GM18502 (cell line): Measurements from ENCODE around the gene C4orf50.

ENCODE experiments used
- ATAC-seq: cut with Tn5 transposase; IDR thresholded peaks from one replicate; pipeline ENCODE4 v1.9.1; 2021; ENCODE audit warnings: mild to moderate bottlenecking; ENCODE audit not compliant: unreplicated experiment, poor library complexity

The C4orf50 gene

DNA sequence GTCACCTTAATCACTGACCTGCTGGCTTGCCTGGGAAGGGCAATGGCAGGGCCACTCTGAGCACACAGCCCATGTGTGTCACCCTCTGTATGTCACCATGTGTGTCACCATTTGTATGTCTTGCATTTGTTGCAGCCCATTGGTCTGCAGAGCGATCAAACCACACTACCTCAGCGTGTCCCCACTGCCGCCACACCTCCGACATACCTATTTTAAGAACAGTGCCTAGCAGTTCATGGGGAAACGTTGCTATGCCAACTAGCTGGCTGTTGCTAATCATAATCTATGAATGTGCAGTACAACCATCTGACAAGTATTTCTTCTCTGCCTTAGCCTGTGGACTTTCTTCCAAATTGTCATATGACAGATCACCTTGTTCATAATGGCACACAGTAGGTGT, 117.4 kb downstream of the C4orf50 start:
- ATAC-seq = no peak

DNA sequence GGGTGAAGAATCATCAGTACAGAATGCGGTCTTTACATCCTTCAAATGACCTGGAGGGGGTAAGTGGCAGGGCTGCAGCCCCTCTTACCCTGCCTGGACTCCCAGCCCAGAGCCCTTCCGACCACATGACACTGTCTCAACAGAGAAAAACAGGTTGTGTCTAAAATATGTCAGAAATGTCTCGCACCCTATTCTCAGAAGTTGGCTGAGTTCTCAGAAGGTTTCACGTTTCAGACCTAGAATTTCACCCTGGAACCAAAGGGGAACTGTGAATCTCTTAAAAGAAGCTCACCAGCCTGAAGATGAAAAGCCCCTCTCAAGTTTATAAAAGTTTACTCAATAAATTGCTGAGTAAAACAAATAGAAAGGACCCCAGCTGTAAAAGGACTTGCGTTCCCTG, 118.3 kb downstream of the C4orf50 start:
- ATAC-seq = no peak

DNA sequence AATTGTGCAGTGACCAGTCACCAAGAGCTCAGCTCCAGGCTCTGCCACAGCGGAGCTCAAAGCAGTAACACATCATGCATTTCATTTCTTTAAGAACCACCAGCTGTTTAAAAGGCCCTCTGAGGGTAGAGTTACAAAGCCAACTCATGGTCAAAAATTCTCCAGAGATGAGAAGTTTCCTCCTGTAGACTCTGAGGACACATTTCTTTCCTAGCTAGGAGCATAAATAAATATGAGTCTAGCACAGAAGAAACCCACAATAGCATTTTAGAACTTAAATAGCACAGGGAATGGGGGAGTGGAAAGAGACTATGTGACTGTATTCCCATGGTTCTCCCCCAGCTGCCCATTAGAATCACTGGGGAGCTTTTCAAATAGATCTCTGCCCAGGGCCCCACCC, 118.8 kb downstream of the C4orf50 start:
- no peak for ATAC-seq

DNA sequence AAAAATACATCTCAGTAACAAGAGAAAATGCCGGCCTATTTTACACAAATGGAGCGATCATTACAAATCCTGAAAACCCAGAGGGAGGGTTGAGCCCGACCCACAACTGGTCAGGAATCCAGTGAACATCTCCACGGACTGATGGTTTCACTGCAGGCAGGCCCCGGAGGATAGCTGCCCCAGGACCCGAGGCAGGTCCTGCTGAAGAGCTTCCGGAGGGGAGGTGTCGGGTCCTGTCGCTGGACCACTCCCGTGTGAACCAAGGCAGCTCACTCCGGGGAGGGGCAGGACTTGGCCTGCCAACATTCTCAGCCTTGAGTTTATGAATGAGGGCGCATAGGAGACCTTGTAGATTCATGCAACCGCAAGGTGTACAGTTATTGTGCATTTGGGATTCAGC, 120.6 kb downstream of the C4orf50 start:
- ATAC-seq = no peak

DNA sequence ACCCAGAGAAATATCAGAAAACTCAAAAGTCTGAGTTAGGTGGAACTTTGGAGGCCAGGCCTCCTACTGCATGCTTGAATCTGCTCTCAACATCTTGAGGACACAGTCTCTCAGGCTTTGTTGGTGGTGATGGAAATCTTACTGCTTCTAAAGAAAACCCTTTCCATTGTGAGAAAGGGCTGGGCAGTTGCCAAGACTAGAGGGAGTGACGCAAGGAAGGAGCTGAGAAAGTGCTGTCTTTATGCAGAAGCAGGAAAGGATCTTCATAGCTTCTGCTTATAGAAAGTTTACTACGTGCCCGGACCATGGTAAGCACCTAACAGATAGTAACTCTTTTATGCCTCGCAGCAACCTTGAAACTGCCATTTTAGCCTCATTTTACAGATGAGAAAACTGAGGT, 122.9 kb downstream of the C4orf50 start:
- no peak for ATAC-seq

DNA sequence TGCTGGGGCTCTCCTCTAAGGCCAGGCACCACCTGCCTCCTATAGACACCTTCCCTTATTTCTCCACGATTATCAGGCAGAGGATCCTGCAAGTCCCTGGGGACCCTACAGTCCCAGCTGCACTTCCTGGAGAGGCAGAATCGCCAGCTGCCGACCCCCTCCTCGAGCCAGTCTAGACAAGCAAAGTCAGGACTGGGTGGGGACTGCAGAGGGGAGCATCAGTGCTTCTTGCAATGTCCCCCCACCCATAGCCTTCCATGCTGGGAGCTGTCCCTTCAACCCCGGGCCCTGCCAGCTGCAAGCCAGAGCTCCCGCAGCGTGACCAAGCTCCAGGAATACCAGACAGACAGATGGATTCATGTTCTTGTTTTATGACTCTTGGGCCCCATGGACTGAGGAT, 124.0 kb downstream of the C4orf50 start:
- ATAC-seq = no peak

DNA sequence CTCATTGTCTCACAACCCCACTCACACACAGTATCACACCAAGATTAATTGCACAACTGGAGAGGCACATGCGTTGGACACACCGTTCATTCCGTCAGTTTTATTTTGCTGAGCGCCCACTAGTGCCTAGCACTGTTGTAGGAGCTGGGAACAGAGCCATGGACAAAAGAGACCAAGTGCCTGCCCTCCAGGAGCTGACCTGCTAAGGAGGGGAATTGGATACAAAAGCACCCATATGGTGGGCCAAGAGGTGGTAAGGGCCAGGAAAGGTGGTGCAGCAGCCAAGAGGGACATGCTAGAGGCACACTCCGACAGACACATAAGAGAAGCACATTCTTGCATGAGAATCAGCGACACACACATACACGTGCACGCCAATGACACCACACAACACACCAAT, 124.6 kb downstream of the C4orf50 start:
- no peak for ATAC-seq

DNA sequence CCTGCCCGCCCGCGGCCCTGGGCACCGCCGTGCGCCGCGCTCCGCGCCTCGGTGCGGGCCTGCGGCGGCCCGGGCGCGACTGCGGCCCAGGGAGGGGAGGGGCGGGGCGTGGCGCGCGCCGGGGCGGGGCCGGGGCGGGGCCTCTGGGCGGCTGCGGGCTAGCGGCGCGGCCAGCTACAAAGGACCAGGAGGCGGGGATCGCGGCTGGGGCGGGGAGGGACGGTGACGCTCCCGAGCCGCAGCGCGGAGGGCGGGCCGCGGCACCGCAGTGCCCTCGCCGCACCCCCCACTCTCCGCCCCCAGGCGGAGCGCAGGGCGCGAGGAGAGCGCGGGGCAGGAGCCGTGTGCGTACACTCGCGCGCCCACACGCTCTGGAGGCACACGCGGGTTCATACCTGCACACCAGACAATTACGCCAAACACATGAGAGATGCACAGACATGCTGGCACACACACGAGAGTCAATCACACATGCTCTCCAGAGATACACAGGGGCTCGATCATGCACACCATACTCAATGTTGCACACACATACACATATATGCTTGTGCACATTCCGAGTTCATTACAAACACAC, 125.1 kb downstream of the C4orf50 start, which contains the start of gene CRMP1:
TSS of gene CRMP1 (minus strand) at position 83 of the 577 bp plus-strand sequence. CDS start 117 bp downstream, outside the sequence.
- no peak for ATAC-seq

DNA sequence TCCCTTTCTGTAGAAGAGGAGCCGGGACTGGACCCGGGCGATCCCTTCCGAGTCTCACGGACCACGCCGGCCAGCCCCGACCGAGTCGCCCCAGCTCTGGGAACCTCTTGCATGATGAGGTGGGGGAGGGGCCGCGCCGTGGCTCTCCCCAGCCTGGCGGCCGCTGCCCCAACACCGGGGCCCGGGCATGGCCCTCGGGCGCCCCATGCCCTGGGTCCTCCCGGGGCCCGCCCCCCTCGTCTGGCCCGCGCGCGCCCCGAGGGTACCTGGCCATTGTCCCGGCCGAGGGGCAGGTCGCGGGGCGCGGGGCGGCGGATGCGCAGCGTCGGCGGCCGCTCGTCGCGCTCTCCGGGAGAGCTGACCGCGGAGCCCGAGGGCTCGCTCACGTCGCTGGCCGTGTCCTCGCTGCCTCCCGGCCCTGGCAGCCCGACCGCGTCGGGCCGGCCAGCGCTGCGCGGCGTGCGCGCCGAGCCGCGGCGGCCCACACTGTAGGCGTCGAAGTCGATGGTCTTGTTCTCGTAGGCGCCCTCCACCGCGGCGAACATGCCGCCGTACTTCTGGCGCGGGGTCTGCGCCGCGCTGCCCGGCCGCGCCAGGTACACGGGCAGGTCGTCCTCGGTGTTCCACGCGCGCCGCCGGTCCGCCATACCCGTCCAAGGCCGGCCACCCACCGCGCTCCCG, 125.8 kb downstream of the C4orf50 start:
- ATAC-seq = no peak

DNA sequence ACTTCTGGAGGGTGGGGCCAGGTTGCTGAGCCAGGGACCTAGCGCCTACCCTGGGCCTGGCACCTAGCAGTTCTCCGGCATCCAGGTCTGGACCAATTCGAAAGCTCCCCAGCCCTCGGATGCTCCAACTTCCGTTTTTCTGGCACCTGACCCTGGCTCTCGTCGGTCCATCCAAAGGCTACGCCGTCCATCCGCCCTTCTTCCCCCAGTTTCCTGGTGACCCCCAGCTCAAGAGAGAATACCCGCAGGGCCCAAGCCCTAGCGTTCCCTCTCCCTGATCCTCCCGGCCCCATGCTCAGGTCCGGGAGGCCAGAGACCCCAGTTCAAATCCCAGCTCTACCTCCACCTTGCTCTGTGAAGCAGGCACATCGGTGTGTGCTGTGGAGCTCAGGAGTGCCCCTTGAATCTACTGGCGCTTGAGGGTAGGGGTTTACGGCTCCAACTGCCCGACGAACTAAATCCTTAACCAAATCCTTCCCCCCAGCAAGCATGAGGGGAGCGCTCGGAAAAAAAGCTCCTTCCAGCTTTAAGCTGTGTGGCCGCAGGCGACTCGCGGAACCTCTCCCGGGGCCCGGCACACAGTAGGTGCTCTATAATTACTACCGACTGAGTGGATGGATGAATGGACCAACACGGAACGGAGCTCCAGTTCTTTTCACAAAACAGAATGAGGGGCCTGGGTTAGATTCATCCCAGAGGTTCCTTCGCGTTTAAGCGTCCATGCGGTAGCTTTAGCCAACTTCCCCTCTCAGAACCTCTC, 126.5 kb downstream of the C4orf50 start:
- ATAC-seq = no peak

DNA sequence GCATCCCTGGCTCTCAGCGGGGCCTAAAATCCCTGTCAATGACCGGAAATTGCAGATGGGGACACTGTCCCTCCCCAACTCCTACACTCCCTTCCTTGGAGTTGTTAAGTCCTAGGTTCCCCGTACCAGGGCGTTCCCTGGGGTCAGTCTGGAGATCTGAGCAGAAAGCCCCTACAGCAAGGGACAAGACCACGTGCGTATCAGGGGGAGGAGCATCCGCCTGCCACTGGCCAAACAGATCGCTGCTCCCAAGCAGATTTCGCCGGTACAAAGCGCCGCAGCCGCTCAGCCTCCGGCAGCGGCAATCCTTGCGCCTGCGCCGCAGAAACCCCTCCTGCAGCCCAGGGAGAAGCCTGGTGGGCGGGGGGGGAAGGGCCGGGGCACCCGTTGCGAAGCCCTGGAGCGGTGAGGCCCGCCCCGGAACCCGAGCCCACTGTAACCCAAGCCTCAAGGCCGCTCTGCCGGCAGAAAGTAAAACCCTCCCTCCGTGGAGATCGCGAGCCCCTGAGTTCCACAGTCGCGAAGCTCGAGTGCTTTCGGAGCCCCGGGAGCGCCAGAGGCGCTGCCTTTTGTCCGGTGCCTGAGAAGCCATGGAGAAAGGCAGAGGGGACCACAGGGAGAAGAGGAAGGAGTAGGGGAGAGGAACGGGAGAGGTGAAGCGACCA, 128.0 kb downstream of the C4orf50 start:
- no peak for ATAC-seq

DNA sequence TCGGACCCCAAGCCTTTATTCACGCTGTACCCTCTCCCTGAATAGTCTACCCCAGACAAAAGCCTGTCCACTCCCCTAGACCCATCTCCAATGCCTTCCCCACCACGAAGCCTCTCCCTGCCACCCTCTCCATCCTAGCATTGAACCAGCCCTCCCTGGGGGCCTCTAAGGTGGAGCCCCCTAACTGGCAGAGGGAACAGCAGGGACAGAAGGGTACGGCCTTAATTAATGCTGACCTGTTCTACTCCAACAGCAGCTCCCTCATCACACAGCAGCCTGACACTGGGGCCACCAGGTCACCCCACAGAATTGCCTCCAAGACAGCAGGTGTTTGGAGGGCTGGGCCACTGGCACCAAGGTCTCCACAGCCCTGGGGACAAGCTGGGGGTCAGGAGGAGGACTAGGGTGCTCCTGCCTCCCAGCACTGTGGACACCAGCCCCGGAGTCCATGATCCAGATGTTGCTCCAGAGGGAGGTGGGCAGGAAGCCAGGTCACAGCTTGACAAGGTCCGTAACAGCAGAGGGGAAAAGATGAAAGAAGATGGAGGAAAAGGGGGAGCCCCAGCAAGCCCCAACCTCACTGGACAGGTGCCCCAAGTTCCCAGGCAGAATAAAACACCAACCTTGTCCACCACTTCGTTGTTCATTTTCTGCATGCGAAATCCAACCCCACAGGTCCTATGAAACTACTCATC, 129.1 kb downstream of the C4orf50 start:
- ATAC-seq = no peak

DNA sequence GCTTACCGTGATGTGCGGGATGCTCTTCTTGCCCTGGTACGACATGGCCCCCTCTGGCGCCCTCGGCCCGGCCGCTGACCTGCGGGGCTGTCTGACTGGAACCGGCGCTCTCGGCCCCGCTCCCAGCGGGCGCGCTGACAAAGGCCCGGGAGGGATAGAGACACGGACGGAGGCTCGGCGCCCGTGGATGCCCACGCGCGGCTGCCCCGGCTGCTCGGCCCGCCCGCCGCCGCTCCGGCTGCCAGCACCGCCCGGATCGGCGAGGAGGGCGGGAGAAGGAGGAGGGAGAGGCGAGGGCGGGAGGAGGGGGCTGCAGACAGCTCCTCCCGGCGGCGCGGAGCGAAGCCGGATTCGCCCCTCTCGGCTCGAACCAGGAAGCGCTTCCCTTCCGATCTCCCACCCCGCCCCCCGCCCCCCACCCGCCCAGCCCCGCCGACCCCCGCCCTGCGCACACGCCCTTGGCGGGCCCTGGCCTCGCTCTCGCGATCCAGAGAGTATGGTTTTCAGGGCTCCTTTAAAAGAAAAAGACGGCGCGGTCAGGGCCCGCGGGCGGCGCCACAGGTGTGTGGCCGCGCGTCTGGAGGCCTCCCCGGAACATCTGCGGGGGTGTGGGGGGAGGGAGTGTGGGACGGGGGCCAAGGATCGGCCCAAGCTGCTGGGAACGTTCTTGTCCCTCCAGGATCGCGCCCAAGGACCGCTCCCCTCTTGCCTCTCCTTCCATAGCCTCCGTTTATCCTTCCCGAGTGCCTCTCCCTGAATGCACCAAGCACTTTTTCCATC, 129.8 kb downstream of the C4orf50 start:
- no peak for ATAC-seq

DNA sequence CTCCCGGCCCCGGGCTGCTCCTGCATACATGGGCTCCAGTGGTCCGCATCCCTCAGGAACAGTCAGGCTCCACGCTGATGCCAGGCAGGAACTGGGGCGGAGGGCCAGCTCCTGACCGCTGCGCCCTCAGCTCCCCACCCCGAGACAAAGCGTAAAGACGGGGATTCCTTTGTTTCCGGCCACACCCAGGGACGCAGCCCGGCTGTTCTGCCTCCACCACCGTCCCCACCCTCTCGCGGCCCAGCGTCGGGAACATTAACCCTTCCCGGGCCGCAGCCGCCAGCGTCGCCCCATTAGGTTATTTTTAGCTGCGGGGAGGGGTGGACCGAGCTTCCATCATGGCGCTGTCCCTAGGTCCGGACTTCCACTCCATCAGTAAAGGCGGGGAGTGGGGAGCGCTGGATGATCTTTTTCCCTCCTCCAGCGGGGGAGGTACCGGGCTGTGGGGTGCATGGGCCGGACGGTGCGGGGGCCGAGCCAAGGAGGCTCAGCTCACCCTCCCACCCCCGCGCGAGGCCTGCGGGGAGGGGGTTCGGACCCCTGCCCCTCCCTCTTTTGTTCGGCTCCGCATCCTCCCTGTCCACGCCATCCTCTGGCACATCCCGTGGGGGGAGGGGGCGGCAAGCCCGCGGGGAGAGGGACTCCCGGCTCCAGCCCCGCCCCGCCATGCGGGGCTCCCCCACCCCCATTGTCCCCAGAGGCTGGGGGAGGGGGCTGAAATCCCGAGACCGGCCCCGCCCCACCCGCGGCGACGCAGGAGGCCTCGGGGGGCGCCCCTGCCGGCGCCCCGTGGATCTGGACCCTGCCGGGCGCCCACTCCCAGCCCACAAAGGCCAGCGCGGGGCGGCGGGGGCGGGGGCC, 130.6 kb downstream of the C4orf50 start:
- no peak for ATAC-seq

DNA sequence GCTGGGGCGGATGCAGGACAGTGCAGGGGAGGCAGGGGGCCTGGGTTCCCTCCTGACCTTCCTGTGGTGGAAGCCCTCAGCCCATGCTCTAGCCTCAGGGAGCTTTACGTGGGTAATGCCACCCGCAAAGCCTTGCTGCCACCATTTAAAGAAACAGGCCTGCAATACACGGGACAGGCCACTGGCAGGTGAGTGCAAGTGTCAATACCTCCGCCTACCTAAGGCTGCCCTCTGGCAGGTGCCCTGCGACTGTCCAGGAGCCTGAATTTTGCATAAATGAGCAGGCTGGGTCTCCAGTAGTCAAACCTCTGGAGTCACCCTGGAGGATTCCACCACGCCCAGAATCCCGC, 131.2 kb downstream of the C4orf50 start:
- no peak for ATAC-seq

DNA sequence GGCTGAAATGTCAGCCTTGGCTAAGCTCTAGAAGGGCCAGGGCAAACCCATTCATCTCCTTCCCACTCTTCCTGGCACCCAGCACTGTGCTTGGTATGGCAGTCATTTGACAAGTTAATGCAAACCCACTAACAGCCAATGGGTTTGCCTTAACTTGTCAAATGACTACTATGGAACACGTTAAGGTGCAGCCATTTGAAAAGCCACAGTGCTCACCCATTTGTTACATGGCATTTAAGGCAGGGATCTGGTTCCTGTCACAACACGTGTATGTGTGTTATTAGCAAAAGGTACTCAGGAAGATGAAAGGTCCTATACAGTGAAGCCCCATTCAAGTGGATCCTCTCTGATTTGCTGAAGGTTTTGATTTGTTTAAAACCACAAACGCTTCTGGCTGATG, 132.5 kb downstream of the C4orf50 start:
- ATAC-seq = no peak

DNA sequence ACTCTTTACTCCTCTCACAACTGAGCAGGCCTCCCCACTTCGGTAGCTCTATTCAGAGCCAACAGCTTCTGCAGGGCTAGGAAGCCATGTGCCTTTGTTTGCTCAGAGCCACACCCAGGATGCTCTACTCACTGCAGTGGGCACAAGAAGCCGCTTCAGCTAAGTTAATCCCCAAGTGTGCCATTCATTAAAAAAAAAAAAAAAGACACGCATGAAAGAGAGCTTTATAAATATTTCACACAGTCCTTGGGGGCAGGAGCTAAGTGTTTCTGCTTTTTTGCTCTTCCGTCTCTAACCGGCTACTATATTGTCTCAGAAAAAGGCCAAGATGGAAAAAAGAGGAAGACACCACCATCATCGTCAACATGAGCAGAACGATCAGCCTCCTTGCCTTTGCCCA, 133.4 kb downstream of the C4orf50 start:
- no peak for ATAC-seq

DNA sequence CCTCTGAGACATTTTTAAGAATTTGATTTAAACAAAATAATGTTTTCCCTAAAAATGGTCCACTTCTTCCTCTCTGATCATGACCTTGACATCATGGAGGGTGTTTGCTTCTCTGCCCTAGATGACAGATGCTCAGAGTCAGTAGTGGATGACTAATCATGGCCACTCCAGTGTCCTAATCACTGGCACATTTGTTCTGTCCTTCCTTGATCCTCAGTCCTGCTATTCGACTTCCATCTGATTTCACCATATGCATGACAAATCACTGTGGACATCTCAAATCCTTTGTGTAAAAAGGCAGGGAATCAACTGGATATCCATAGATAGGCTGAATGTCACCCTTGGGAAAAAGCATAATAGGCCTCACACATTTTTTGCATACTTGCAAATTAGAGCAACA, 134.3 kb downstream of the C4orf50 start:
- ATAC-seq = no peak

DNA sequence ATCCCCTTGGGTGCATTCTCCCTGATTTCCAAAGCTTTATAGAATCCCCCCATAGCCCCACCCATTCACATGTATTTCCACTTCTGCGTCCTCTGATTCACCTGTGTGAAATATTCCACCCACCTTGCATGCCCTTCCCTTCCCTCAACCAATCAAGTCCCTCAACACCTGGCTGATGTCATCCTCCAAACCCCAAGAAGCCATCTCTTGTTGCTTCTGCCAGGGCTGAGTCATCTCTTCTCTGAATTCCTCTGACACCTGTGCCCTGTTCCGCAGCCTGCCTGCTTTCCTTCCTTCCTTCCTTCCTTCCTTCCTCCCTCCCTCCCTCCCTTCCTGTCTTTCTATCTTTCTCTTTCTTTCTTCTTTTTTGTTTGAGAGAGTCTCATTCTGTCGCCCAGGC, 135.3 kb downstream of the C4orf50 start:
- ATAC-seq = no peak
